ENCODE measurements around the gene LPCAT3.
"Not testable (repeated sequence)": the region's sequence is repeated elsewhere in the genome, so short reads cannot be mapped to it uniquely, and the experiment has no call there.

Gene LPCAT3

DNA sequence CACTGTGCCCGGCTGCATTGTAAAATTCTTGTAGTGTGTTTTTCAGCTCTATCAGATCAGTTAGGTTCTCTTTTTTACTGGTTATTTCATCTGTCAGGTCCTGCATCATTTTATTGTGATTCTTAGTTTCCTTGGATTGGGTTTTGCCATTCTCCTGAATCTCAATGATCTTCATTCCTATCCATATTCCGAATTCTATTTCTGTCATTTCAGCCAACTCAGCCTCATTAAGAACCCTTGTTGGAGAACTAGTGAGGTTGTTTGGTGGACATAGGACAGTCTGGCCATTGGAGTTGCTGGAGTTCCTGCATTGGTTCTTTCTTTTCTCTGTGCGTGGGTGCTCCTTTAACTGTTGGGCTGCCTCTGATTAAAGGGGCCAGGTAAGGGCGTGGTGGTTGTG, 36.6 kb upstream of the LPCAT3 start:
- CTCF ChIA-PET: interaction anchor here (0.9 to 1.6 kb wide), 2 partner anchors 12 to 17 kb away, joined by 3 to 4 read pairs; no protein-coding TSS in a partner anchor
- TF ChIP-seq, protein P1, sequence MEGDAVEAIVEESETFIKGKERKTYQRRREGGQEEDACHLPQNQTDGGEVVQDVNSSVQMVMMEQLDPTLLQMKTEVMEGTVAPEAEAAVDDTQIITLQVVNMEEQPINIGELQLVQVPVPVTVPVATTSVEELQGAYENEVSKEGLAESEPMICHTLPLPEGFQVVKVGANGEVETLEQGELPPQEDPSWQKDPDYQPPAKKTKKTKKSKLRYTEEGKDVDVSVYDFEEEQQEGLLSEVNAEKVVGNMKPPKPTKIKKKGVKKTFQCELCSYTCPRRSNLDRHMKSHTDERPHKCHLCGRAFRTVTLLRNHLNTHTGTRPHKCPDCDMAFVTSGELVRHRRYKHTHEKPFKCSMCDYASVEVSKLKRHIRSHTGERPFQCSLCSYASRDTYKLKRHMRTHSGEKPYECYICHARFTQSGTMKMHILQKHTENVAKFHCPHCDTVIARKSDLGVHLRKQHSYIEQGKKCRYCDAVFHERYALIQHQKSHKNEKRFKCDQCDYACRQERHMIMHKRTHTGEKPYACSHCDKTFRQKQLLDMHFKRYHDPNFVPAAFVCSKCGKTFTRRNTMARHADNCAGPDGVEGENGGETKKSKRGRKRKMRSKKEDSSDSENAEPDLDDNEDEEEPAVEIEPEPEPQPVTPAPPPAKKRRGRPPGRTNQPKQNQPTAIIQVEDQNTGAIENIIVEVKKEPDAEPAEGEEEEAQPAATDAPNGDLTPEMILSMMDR (IDR thresholded peaks at IDR 0.05; ENCODE audit: control extremely low read depth, extremely low read depth, low read depth, missing control alignments): no peak

DNA sequence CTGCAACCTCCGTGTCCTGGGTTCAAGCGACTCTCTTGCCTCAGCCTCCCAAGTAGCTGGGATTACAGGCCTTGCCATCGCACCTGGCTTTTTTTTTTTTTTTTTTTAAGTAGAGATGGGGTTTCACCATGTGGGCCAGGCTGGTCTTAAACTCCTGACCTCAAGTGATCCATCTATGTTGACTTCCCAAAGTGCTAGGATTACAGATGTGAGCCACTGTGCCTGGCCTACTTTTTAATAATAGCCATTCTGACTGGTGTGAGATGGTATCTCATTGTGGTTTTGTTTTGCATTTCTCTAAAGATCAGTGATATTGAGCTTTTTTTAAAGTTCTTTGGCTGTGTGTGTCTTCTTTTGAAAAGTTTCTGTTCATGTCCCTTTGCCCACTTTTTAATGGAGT, 31.7 kb upstream of the LPCAT3 start:
- CTCF ChIA-PET: interaction anchor here (1.2 to 2.0 kb wide), 3 partner anchors 19 to 59 kb away, joined by 3 to 6 read pairs (median 5); partner anchors contain the start of genes C1RL and LPCAT3
- POLR2A ChIA-PET; DNase-seq (ENCODE audit: extremely low spot score): not testable (repeated sequence)

More for the DNA sequence above, 36.6 kb upstream of the LPCAT3 start:
- DNase-seq (ENCODE audit: extremely low spot score): no peak
- POLR2A ChIA-PET: no interaction called here

DNA sequence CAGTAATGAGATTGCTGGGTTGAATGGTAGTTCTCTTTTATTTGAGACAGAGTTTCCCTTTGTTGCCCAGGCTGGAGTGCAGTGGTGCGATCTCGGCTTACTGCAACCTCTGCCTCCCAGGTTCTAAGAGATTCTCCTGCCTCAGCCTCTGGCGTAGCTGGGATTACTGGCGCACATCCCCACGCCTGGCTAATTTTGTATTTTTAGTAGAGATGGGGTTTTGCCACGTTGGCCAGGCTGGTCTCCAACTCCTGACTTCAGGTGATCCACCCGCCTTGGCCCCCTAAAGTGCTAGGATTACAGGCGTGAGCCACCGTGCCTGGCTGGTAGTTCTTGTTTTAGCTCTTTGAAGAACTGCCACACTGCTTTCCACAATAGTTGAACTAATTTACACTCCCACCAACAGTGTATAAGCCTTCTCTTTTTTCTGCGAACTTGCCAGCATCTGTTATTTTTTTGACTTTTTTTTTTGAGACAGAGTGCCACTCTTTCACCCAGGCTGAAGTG, 31.2 kb upstream of the LPCAT3 start:
- POLR2A ChIA-PET; DNase-seq (ENCODE audit: extremely low spot score): not testable (repeated sequence)
- CTCF ChIA-PET: interaction anchor here (1.4 to 2.0 kb wide), 2 partner anchors 31 to 59 kb away, joined by 5 to 6 read pairs; partner anchors contain the start of genes C1RL and LPCAT3

DNA sequence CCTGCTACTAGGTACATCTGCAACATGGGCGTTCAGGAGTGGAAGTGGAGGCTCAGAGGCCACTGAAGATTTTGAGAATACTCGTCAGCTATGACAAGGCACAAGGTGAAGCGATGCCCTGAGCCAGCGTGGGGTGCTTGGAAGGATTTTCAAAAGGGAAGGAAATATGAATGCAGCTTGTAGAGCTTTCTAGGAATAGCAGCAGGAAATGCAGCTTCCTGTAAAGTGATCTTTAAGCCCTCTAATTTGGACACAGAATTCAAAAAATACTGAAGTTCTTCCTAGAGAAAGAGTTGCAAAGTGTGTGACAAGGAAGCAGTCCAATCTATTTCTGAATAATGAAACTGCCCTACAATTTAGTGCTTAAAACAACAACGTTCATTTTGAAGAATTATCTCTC, 29.0 kb upstream of the LPCAT3 start:
- CTCF ChIA-PET: interaction anchor here (2.1 kb wide), 1 partner anchor 10 kb away, joined by 6 read pairs; no protein-coding TSS in a partner anchor
- TF ChIP-seq, protein P1 (IDR thresholded peaks at IDR 0.05; ENCODE audit: control extremely low read depth, extremely low read depth, low read depth, missing control alignments): no peak
- POLR2A ChIA-PET: no interaction called here
- no peak for DNase-seq (ENCODE audit: extremely low spot score)

DNA sequence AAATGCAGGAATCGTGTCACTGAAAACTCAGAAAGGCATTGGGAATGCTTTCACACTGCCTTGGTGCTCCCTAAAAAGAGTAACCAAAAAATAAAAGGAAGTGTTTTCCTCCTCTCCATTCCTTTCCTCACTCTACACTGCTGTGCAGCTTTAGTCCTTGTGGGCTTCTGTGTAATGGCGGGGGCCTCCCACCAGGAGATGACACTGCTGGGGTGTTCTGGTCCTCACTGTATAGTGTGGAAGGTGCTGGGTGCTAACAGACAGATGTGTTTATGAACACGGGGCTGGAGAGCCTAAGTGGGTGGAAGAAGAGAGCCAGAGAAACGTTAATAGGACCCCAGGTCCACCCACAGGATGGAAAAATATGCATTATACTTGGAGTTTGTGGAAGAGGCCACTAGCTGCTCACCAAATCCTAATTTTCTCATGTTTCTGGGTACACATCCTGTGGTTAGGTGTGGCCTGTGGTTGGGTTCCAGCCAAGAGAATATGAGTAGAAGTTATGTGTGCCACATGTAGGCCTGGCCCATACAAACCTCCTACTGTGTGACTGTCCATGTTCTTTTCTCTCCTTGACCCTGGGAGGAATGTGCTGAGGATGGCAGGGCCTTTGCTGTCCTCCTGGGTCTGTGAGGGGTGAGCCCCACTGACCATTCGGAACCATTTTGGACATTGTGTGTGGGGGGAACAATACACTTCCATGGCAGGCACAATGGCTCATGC, 28.3 kb upstream of the LPCAT3 start:
- POLR2A ChIA-PET: no interaction called here
- TF ChIP-seq, protein P1 (IDR thresholded peaks at IDR 0.05; ENCODE audit: control extremely low read depth, extremely low read depth, low read depth, missing control alignments): no peak
- no peak for DNase-seq (ENCODE audit: extremely low spot score)
- CTCF ChIA-PET: no interaction called here

DNA sequence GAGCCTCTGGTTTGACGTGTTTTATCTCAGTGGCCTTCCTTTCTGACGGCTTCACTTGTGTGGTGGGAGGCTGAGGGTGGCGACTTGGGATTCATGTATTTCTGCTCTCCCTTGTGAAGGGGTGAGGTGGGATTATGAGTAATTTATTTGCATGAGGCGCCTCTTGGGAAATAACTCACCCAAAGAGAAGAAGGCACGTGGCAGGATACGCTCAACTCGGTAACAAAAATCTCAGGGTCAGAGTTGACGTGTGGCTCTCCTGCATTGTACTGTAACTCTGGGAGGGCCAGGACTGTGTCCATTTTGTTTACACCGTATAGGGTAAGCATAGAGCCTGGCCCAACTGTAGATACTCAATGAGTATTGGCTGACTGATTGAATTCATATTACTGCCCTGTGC, 27.6 kb upstream of the LPCAT3 start:
- ChIA-PET CTCF (no interaction called here), POLR2A (no interaction called here)
- TF ChIP-seq, protein P1 (IDR thresholded peaks at IDR 0.05; ENCODE audit: control extremely low read depth, extremely low read depth, low read depth, missing control alignments): no peak
- no peak for DNase-seq (ENCODE audit: extremely low spot score)

DNA sequence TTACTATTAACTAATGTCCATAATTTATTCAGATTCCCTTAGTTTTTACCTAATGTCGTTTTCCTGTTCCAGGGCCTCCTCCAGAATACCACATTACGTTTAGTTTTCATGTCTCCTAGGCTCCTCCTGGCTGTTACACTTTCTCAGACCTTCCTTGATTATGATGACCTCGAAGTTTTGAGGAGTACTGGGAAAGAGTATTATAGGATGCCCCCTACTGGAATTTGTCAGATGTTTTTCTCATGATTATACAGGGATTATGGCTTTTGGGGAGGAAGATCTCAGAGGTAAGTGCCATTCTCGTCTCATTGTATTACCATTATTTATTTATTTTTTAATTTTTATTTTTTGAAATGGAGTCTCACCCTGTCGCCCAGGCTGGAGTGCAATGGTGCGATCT, 24.6 kb upstream of the LPCAT3 start:
- TF ChIP-seq, protein P1 (IDR thresholded peaks at IDR 0.05; ENCODE audit: control extremely low read depth, extremely low read depth, low read depth, missing control alignments): peak; percentile 15
- DNase-seq (ENCODE audit: extremely low spot score): no peak
- ChIA-PET POLR2A (no interaction called here), CTCF (interaction anchor here (1.1 kb wide), 1 partner anchor 25 kb away, joined by 4 read pairs; the partner anchor contains the start of gene LPCAT3)

Measured in GM10248 (cell line).